BJ (cell line): ENCODE data around the gene CADM2. TPM values are rescaled to one million over a fixed set of nuclear protein-coding genes. Genes with fewer than 3 reads are reported as not detected.

Experiments used
- CTCF ChIA-PET: fragments of 350-600 bp; formaldehyde crosslinking; extraction: SDS; loops from one replicate; lab custom pipeline; 2021; ENCODE audit warnings: antibody characterized with exemption, inconsistent platforms; lab: Yijun Ruan, JAX
- POLR2A ChIA-PET: fragments of 300-600 bp; sonication (Branson Sonifier 250); formaldehyde crosslinking; extraction: SDS; loops from one replicate; lab custom pipeline; 2021; ENCODE audit warnings: antibody characterized with exemption; lab: Charles Lee
- DNase-seq: peaks from one replicate; pipeline ENCODE4 v3.0.0-alpha.2; 2011; ENCODE audit warnings: low read depth
- H3K27me3 ChIP-seq: 2 replicates; pipeline ENCODE4 v1.6.0; 2011; ENCODE audit warnings: low read length; ENCODE audit not compliant: control insufficient read depth, insufficient read depth
- H3K36me3 ChIP-seq: 2 replicates; pipeline ENCODE4 v1.5.1; 2011; ENCODE audit warnings: low read length; ENCODE audit not compliant: control insufficient read depth, insufficient read depth
- H3K4me3 ChIP-seq: 2 replicates; pipeline ENCODE4 v1.5.1; 2011; ENCODE audit warnings: low read depth, mild to moderate bottlenecking, control low read depth, low read length
- CTCF ChIP-seq: IDR thresholded peaks from 2 replicates; pipeline ENCODE4 v1.5.1; 2011; ENCODE audit warnings: low read depth, mild to moderate bottlenecking, control low read depth, inconsistent platforms, low read length, moderate library complexity; ENCODE audit not compliant: insufficient read depth
- polyA plus RNA-seq: library from polyadenylated mRNA; depleted of rRNA; stranded (reverse); fragments of >200 nt; gene quantifications from 2 replicates; pipeline ENCODE4 v1.2.3, GENCODE V29; 2011

The CADM2 gene
- polyA plus RNA-seq, 1 experiment: not detected

- no peak for DNase-seq
- CTCF ChIA-PET: no interaction called here
- POLR2A ChIA-PET: no interaction called here
- H3K36me3 ChIP-seq: no peaks in the 10 kb centered on the region
- H3K4me3 ChIP-seq: no peak overlapping the region
- H3K27me3 ChIP-seq: no peaks in the 10 kb centered on the region
- no peak for TF ChIP-seq CTCF
These were observed 877.2 kb downstream of the CADM2 start for GRCh38 chr3:85835857-85836440.

GRCh38 chr3:85837402-85837801 is 878.6 kb downstream of the CADM2 start:
- no peaks in the 10 kb centered on the region for H3K27me3 ChIP-seq
- no peak for TF ChIP-seq CTCF
- CTCF ChIA-PET: no interaction called here
- H3K4me3 ChIP-seq: no peak overlapping the region
- POLR2A ChIA-PET: no interaction called here
- H3K36me3 ChIP-seq: no peaks in the 10 kb centered on the region
- DNase-seq: no peak

GRCh38 chr3:85838921-85839320 is 880.1 kb downstream of the CADM2 start:
- POLR2A ChIA-PET: no interaction called here

GRCh38 chr3:85842081-85842480 is 883.3 kb downstream of the CADM2 start:
- no peak for DNase-seq
- ChIA-PET POLR2A (no interaction called here), CTCF (no interaction called here)
- no peaks in the 10 kb centered on the region for H3K36me3 ChIP-seq
- no peaks in the 10 kb centered on the region for H3K27me3 ChIP-seq
- no peak for TF ChIP-seq CTCF
- H3K4me3 ChIP-seq: no peak overlapping the region

More at GRCh38 chr3:85838921-85839320, 880.1 kb downstream of the CADM2 start:
- TF ChIP-seq CTCF: no peak
- H3K4me3 ChIP-seq: no peak overlapping the region
- H3K36me3 ChIP-seq: no peaks in the 10 kb centered on the region
- H3K27me3 ChIP-seq: no peaks in the 10 kb centered on the region
- CTCF ChIA-PET: no interaction called here
- no peak for DNase-seq

GRCh38 chr3:85846940-85847339 is 888.2 kb downstream of the CADM2 start:
- no peaks in the 10 kb centered on the region for H3K27me3 ChIP-seq
- no peak for TF ChIP-seq CTCF
- H3K36me3 ChIP-seq: no peaks in the 10 kb centered on the region
- DNase-seq: no peak
- ChIA-PET POLR2A (no interaction called here), CTCF (no interaction called here)
- H3K4me3 ChIP-seq: no peak overlapping the region
